ENCODE measurements around the gene BRWD1. TPM values are rescaled to one million over a fixed set of nuclear protein-coding genes. Genes with fewer than 3 reads are reported as not detected.

BRWD1 gene
- total and polyA plus RNA-seq, 2 donors (not counting 1 experiment from before 2014, with no cell fraction given) = 17.1 to 48.9 TPM

- Histone ChIP-seq H3K9me3 (ENCODE audit: control insufficient read depth, insufficient read depth, low read depth, low read length) (no peaks in the 10 kb centered on the region), H3K9ac (ENCODE audit: insufficient read depth, low read length) (no peak overlapping the region), H2AFZ (ENCODE audit: low read length) (no peak overlapping the region), H3K79me2 (ENCODE audit: control insufficient read depth, insufficient read depth, low read length) (no peaks in the 10 kb centered on the region), H3K4me2 (ENCODE audit: extremely low read depth, insufficient read depth, low read length) (no peak overlapping the region), H3K4me3 (replicated peaks in 1 of 4; ENCODE audit: control extremely low read depth in 1 of 4, insufficient read depth in 1 of 4, low read depth in 3 of 4, low read length in 4 of 4) (no peak overlapping the region), H3K27me3 (ENCODE audit: control insufficient read depth, insufficient read depth, low read length) (no peaks in the 10 kb centered on the region), H3K36me3 (ENCODE audit: control insufficient read depth, insufficient read depth, low read length) (no peaks in the 10 kb centered on the region), H3K4me1 (ENCODE audit: control insufficient read depth, extremely low read depth, insufficient read depth, low read length) (no peaks in the 10 kb centered on the region), H4K20me1 (ENCODE audit: control insufficient read depth, extremely low read depth, insufficient read depth, low read length) (no peaks in the 10 kb centered on the region), H3K27ac (ENCODE audit: insufficient read depth, low read length) (no peak overlapping the region)
- no peak for DNase-seq (ENCODE audit: low read depth in 2 of 2)
- TF ChIP-seq EZH2 (IDR thresholded peaks at IDR 0.05; ENCODE audit: low read length, missing control alignments) (no peak), CTCF (conservative IDR thresholded peaks at IDR 0.05 in 1 of 2, IDR thresholded peaks at IDR 0.05 in 1 of 2; ENCODE audit: low read depth in 1 of 2, low read length in 2 of 2) (no peak)
These were observed 161.2 kb downstream of the BRWD1 start for GRCh38 chr21:39152271-39152670.

- no peak overlapping the region for H3K9ac ChIP-seq (ENCODE audit: insufficient read depth, low read length)
- no peaks in the 10 kb centered on the region for H3K9me3 ChIP-seq (ENCODE audit: control insufficient read depth, insufficient read depth, low read depth, low read length)
- no peaks in the 10 kb centered on the region for H3K27me3 ChIP-seq (ENCODE audit: control insufficient read depth, insufficient read depth, low read length)
- H3K27ac ChIP-seq (ENCODE audit: insufficient read depth, low read length) = no peak overlapping the region
- H2AFZ ChIP-seq (ENCODE audit: low read length) = no peak overlapping the region
- H3K4me1 ChIP-seq (ENCODE audit: control insufficient read depth, extremely low read depth, insufficient read depth, low read length) = no peaks in the 10 kb centered on the region
- H3K79me2 ChIP-seq (ENCODE audit: control insufficient read depth, insufficient read depth, low read length) = no peaks in the 10 kb centered on the region
- TF ChIP-seq CTCF (conservative IDR thresholded peaks at IDR 0.05 in 1 of 2, IDR thresholded peaks at IDR 0.05 in 1 of 2; ENCODE audit: low read depth in 1 of 2, low read length in 2 of 2) (no peak), EZH2 (IDR thresholded peaks at IDR 0.05; ENCODE audit: low read length, missing control alignments) (no peak)
- DNase-seq (ENCODE audit: low read depth in 2 of 2) = no peak
- no peaks in the 10 kb centered on the region for H4K20me1 ChIP-seq (ENCODE audit: control insufficient read depth, extremely low read depth, insufficient read depth, low read length)
- no peak overlapping the region for H3K4me2 ChIP-seq (ENCODE audit: extremely low read depth, insufficient read depth, low read length)
- H3K36me3 ChIP-seq (ENCODE audit: control insufficient read depth, insufficient read depth, low read length) = no peaks in the 10 kb centered on the region
- no peak overlapping the region for H3K4me3 ChIP-seq (replicated peaks in 1 of 4; ENCODE audit: control extremely low read depth in 1 of 4, insufficient read depth in 1 of 4, low read depth in 3 of 4, low read length in 4 of 4)
These were observed 162.6 kb downstream of the BRWD1 start for GRCh38 chr21:39150877-39151276.

GRCh38 chr21:39150316-39150715, 163.1 kb downstream of the BRWD1 start:
- no peaks in the 10 kb centered on the region for H3K9me3 ChIP-seq (ENCODE audit: control insufficient read depth, insufficient read depth, low read depth, low read length)
- TF ChIP-seq EZH2 (IDR thresholded peaks at IDR 0.05; ENCODE audit: low read length, missing control alignments) = no peak
- TF ChIP-seq CTCF (conservative IDR thresholded peaks at IDR 0.05 in 1 of 2, IDR thresholded peaks at IDR 0.05 in 1 of 2; ENCODE audit: low read depth in 1 of 2, low read length in 2 of 2) = no peak
- DNase-seq (ENCODE audit: low read depth in 2 of 2) = no peak
- H3K79me2 ChIP-seq (ENCODE audit: control insufficient read depth, insufficient read depth, low read length) = no peaks in the 10 kb centered on the region
- H3K4me3 ChIP-seq (replicated peaks in 1 of 4; ENCODE audit: control extremely low read depth in 1 of 4, insufficient read depth in 1 of 4, low read depth in 3 of 4, low read length in 4 of 4) = no peak overlapping the region
- no peaks in the 10 kb centered on the region for H3K36me3 ChIP-seq (ENCODE audit: control insufficient read depth, insufficient read depth, low read length)
- no peak overlapping the region for H3K4me2 ChIP-seq (ENCODE audit: extremely low read depth, insufficient read depth, low read length)
- H3K27me3 ChIP-seq (ENCODE audit: control insufficient read depth, insufficient read depth, low read length) = no peaks in the 10 kb centered on the region
- no peaks in the 10 kb centered on the region for H3K4me1 ChIP-seq (ENCODE audit: control insufficient read depth, extremely low read depth, insufficient read depth, low read length)
- H4K20me1 ChIP-seq (ENCODE audit: control insufficient read depth, extremely low read depth, insufficient read depth, low read length) = no peaks in the 10 kb centered on the region
- no peak overlapping the region for H3K27ac ChIP-seq (ENCODE audit: insufficient read depth, low read length)
- H3K9ac ChIP-seq (ENCODE audit: insufficient read depth, low read length) = no peak overlapping the region
- no peak overlapping the region for H2AFZ ChIP-seq (ENCODE audit: low read length)

Data from fibroblast of lung (primary cell).